ENCODE data around the gene ARMC7. TPM values are rescaled to one million over a fixed set of nuclear protein-coding genes. Genes with fewer than 3 reads are reported as not detected.

Gene ARMC7
- total and polyA plus RNA-seq, 2 of the 13 experiments (the other 11 are each of a cell fraction or from before 2014, with no cell fraction given): 3.9 to 4.2 TPM

DNA sequence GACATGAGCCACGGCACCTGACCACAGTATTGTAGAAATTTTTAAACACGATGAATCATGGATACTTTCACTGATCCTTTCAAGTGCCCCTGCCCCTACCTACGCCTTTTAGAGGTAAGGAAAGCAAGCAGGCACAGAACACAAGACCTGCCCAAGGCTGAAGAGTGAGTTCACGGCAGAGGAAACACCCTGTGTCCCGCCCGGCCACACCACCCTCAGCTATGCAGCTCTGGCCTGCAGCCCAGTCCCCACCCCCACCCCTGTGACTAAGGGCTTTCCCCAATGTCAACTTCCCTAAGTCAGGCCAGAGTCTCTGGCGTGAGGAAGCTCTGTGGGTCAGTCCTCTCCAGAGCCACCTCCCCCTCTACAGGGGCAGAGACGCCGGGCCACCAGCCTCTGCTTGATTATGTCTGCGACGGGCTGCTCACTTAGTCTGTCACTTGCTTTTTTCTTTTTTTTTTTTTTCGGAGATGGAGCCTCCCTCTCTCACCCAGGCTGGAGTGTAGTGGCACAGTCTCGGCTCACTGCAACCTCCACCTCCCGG is 13.6 kb upstream of the ARMC7 start (continued):
- no peak for TF ChIP-seq THYN1 (CRISPR knock-in tag; IDR thresholded peaks at IDR 0.05; ENCODE audit: borderline replicate concordance, low read depth)
- TF ChIP-seq ZSCAN22 (CRISPR knock-in tag; IDR thresholded peaks at IDR 0.05): no peak
- TF ChIP-seq PHF20 (CRISPR knock-in tag; IDR thresholded peaks at IDR 0.05): no peak
- TF ChIP-seq ZNF773 (CRISPR knock-in tag; IDR thresholded peaks at IDR 0.05; ENCODE audit: borderline replicate concordance): no peak
- no peak for TF ChIP-seq SIX1 (CRISPR knock-in tag; IDR thresholded peaks at IDR 0.05; ENCODE audit: borderline replicate concordance)
- peak; percentile 52 for TF ChIP-seq KAT8 (CRISPR knock-in tag; IDR thresholded peaks at IDR 0.05)
- TF ChIP-seq KLF9 (CRISPR knock-in tag; IDR thresholded peaks at IDR 0.05; ENCODE audit: low read depth): no peak
- no peak for TF ChIP-seq CC2D1A (CRISPR knock-in tag; IDR thresholded peaks at IDR 0.05)
- peak; percentile 48; the same call in 1 of the 2 replicates for TF ChIP-seq KDM2A (CRISPR knock-in tag; IDR thresholded peaks at IDR 0.05; ENCODE audit: borderline replicate concordance, low read depth)
- no peak for TF ChIP-seq PREB (CRISPR knock-in tag; IDR thresholded peaks at IDR 0.05)
- TF ChIP-seq ETV6 (CRISPR knock-in tag; conservative IDR thresholded peaks at IDR 0.05): no peak
- TF ChIP-seq ZNF674 (CRISPR knock-in tag; IDR thresholded peaks at IDR 0.05; ENCODE audit: low read depth): no peak
- TF ChIP-seq ZNF317 (CRISPR knock-in tag; IDR thresholded peaks at IDR 0.05): no peak
- no peak for TF ChIP-seq TAF1 (CRISPR knock-in tag; IDR thresholded peaks at IDR 0.05)
- TF ChIP-seq ERF (CRISPR knock-in tag; IDR thresholded peaks at IDR 0.05): peak; percentile 71; the same call in 1 of the 2 replicates
- no peak for TF ChIP-seq TOE1 (CRISPR knock-in tag; IDR thresholded peaks at IDR 0.05)
- TF ChIP-seq, protein P1, sequence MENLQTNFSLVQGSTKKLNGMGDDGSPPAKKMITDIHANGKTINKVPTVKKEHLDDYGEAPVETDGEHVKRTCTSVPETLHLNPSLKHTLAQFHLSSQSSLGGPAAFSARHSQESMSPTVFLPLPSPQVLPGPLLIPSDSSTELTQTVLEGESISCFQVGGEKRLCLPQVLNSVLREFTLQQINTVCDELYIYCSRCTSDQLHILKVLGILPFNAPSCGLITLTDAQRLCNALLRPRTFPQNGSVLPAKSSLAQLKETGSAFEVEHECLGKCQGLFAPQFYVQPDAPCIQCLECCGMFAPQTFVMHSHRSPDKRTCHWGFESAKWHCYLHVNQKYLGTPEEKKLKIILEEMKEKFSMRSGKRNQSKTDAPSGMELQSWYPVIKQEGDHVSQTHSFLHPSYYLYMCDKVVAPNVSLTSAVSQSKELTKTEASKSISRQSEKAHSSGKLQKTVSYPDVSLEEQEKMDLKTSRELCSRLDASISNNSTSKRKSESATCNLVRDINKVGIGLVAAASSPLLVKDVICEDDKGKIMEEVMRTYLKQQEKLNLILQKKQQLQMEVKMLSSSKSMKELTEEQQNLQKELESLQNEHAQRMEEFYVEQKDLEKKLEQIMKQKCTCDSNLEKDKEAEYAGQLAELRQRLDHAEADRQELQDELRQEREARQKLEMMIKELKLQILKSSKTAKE (CRISPR knock-in tag; IDR thresholded peaks at IDR 0.05; ENCODE audit: borderline replicate concordance): peak; percentile 54; the same call in 1 of the 2 replicates
- TF ChIP-seq POGZ (CRISPR knock-in tag; IDR thresholded peaks at IDR 0.05): no peak
- TF ChIP-seq, protein P2, sequence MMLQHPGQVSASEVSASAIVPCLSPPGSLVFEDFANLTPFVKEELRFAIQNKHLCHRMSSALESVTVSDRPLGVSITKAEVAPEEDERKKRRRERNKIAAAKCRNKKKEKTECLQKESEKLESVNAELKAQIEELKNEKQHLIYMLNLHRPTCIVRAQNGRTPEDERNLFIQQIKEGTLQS (CRISPR knock-in tag; IDR thresholded peaks at IDR 0.05): peak; percentile 25; the same call in 1 of the 2 replicates
- 0 out of 2 replicates have a peak, but pooled peaks have one; percentile 59 for TF ChIP-seq ZNF790 (CRISPR knock-in tag; IDR thresholded peaks at IDR 0.05; ENCODE audit: borderline replicate concordance)
- no peak for TF ChIP-seq JARID2 (CRISPR knock-in tag; IDR thresholded peaks at IDR 0.05; ENCODE audit: insufficient replicate concordance)
- TF ChIP-seq ZNF678 (CRISPR knock-in tag; IDR thresholded peaks at IDR 0.05): no peak
- TF ChIP-seq ZNF75D (CRISPR knock-in tag; IDR thresholded peaks at IDR 0.05; ENCODE audit: borderline replicate concordance): no peak
- TF ChIP-seq, protein P3, sequence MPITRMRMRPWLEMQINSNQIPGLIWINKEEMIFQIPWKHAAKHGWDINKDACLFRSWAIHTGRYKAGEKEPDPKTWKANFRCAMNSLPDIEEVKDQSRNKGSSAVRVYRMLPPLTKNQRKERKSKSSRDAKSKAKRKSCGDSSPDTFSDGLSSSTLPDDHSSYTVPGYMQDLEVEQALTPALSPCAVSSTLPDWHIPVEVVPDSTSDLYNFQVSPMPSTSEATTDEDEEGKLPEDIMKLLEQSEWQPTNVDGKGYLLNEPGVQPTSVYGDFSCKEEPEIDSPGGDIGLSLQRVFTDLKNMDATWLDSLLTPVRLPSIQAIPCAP (CRISPR knock-in tag; IDR thresholded peaks at IDR 0.05; ENCODE audit: low read depth): no peak
- no peak for TF ChIP-seq HOXD1 (CRISPR knock-in tag; IDR thresholded peaks at IDR 0.05)
- no peak for TF ChIP-seq MAZ (IDR thresholded peaks at IDR 0.05; ENCODE audit: borderline replicate concordance, low read depth, low read length)
- no peak for TF ChIP-seq MAZ (CRISPR knock-in tag; IDR thresholded peaks at IDR 0.05; ENCODE audit: low read depth)
- no peak for TF ChIP-seq PHB2 (IDR thresholded peaks at IDR 0.05; ENCODE audit: partially characterized antibody)
- no peak for TF ChIP-seq ZKSCAN1 (IDR thresholded peaks at IDR 0.05; ENCODE audit: low read length)
